ENCODE results near the gene MFAP1.

MFAP1 gene

DNA sequence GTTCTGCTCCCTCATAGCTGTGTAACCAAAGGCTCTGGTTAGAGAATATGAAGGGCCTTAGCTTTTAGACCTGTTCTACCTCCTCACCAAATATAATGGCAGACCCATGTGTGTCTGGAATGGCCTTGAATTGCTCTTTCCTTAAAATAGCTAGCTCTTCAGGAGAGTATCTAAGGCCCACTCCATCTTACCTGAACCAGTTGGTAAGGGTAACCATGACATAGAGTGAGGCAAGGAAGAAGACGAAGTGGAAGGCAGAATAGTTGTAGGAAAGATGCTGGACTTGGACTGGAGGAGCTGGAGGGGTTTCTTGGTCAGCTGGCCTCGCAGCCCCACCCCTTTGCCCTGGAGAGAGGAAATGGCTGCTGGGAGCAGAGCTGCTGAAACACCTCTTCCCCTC is 29.3 kb downstream of the MFAP1 start:
- TF ChIP-seq, protein P1, sequence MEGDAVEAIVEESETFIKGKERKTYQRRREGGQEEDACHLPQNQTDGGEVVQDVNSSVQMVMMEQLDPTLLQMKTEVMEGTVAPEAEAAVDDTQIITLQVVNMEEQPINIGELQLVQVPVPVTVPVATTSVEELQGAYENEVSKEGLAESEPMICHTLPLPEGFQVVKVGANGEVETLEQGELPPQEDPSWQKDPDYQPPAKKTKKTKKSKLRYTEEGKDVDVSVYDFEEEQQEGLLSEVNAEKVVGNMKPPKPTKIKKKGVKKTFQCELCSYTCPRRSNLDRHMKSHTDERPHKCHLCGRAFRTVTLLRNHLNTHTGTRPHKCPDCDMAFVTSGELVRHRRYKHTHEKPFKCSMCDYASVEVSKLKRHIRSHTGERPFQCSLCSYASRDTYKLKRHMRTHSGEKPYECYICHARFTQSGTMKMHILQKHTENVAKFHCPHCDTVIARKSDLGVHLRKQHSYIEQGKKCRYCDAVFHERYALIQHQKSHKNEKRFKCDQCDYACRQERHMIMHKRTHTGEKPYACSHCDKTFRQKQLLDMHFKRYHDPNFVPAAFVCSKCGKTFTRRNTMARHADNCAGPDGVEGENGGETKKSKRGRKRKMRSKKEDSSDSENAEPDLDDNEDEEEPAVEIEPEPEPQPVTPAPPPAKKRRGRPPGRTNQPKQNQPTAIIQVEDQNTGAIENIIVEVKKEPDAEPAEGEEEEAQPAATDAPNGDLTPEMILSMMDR (IDR thresholded peaks at IDR 0.05; ENCODE audit: insufficient read depth, low read depth, low read length, missing control alignments): no peak
- no peak overlapping the region for H3K4me3 ChIP-seq (ENCODE audit: low read length)
- DNase-seq (ENCODE audit: low read depth): no peak

DNA sequence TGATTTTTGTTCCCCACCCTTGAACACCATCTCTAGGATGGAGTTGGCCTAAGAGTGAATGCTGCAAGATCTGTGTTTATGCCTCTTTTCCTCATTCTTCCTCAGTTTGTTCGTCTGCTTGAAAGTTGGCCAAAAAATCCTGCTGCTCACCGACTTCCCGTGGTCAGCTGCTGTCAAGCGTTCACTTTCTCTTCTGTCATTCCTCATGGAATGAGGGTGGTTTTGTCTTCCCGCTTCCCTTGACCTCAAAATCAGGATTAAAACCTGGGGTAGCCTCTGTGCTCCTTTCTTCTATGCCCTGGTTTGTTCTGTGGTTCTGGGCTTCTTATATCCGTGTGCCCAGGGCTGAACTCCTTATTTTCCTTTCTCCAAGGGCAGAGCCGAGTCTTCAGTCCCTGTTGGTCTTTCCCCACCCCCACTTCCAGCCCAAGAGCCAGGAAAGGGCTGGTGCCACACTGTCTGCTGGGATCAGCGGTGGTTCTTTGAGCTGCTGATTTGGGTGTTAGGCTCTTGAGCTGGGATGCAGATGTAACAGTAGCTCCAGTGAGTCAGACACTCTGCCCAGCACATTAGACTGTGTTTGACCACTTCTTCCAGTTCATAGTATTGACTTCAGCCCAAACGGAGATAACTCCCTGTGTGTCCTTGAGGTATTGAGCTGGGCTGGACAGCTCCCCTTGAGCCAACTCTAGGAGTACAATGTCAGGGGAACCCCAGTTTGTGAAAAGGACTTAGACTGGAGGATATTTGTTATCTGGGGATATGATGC is 30.0 kb downstream of the MFAP1 start:
- TF ChIP-seq, protein P1 (IDR thresholded peaks at IDR 0.05; ENCODE audit: insufficient read depth, low read depth, low read length, missing control alignments): no peak
- no peak overlapping the region for H3K4me3 ChIP-seq (ENCODE audit: low read length)
- no peak for DNase-seq (ENCODE audit: low read depth)

DNA sequence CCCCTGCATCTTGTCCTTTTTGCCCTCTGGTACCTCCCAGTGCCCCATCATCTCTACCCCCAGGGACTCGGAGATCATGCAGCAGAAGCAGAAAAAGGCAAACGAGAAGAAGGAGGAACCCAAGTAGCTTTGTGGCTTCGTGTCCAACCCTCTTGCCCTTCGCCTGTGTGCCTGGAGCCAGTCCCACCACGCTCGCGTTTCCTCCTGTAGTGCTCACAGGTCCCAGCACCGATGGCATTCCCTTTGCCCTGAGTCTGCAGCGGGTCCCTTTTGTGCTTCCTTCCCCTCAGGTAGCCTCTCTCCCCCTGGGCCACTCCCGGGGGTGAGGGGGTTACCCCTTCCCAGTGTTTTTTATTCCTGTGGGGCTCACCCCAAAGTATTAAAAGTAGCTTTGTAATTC is 30.8 kb downstream of the MFAP1 start:
- DNase-seq (ENCODE audit: low read depth): no peak
- TF ChIP-seq, protein P1 (IDR thresholded peaks at IDR 0.05; ENCODE audit: insufficient read depth, low read depth, low read length, missing control alignments): no peak
- peak overlapping the region; percentile 99 for H3K4me3 ChIP-seq (ENCODE audit: low read length)

DNA sequence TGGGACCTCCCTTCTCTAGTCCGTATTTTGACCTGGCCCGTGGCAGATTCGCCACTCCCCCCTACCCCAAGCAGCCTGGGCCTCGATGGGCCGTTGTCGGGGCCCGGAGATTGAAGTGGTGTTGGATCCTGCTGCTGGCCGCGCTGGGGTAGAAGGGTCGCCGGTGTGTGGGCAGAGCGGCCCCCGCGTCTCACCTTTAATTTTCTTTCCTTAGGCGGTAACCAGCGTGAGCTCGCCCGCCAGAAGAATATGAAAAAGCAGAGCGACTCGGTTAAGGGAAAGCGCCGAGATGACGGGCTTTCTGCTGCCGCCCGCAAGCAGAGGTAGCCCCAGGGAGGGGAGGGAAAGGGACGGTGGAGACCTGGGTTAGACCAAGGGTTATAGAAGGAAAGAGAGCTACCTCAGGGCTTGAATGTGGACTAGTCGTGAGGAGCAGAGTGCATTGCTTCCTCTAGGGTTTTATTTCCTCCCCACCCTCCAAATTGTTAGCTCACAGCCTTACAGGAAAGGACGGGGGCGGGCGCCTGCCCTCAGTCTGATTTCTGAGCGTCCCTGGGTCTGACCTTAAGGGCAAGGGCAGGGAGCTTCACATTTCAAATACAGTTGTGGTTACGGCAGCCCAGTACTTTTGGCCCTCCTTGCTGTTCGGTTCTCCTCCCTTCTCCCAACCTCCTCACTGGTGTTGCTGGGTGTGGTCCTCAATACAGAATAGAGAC is 31.6 kb downstream of the MFAP1 start:
- TF ChIP-seq, protein P1 (IDR thresholded peaks at IDR 0.05; ENCODE audit: insufficient read depth, low read depth, low read length, missing control alignments): peak; percentile 25
- peak overlapping the region; percentile 99 for H3K4me3 ChIP-seq (ENCODE audit: low read length)
- DNase-seq (ENCODE audit: low read depth): peak; percentile 41

DNA sequence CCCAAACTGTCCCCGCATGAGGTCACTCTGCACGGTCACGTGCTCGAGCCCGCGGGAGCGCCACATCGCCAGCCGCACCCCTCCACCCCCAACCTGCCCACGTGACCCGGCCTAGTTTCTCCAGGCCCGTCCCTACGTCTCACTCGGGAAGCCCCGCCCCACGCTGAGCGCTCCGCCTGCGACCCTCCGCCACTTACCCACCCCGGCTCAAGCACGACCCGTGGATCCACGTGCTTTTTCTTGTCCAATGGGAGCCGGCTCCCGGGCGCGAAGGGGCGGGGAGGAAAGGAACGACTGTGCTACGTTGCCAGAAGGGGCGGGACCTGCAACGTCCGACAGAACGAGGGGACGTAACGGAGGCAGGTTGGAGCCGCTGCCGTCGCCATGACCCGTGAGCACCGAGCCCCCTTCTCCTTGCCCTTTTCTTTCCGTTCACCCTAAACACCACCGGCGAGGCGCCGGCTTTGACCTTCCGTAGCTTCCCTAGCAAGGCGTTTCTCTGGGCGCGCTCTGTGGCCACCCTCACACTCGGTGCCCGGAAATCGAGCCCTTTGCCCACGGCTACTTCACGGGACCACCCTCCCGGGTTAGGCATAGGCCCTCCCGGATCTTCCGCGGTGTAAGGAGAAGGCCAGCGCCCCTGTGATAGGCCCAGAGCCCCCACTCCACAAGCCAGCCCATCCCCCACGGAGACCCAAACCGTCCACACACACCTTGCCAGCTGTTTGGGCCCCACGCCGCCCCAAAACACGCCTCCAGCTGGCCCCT is 32.3 kb downstream of the MFAP1 start, which contains the start of gene SERF2:
Gene SERF2, plus strand, starts transcription at position 328 of the 768 bp plus-strand sequence. Its CDS starts 57 bp downstream, at position 385.
- TF ChIP-seq, protein P1 (IDR thresholded peaks at IDR 0.05; ENCODE audit: insufficient read depth, low read depth, low read length, missing control alignments): no peak
- peak within 1 kb of the TSS; percentile 99 for H3K4me3 ChIP-seq (ENCODE audit: low read length)
- DNase-seq (ENCODE audit: low read depth): peak; percentile 100

DNA sequence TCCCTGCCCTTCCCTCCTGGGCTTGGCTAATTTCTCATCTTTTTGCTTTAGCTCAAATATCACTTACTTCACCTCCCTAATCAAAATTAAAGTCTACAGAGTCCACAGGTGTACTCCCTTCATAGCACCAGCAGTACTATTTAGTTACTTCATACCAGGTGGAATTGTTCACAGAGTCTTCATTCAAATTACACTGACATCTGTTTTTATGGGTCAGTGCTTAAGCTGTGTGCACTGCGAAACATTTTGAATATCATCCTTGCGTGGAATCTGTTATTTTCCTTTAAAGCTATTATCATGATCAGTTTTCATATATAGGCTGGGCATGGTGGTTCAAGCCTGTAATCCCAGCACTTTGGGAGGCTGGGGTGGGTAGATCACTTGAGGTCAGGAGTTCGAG is 35.1 kb downstream of the MFAP1 start:
- TF ChIP-seq, protein P1 (IDR thresholded peaks at IDR 0.05; ENCODE audit: insufficient read depth, low read depth, low read length, missing control alignments): no peak
- no peak overlapping the region for H3K4me3 ChIP-seq (ENCODE audit: low read length)
- DNase-seq (ENCODE audit: low read depth): no peak

Measured in epithelial cell of esophagus (primary cell).